ENCODE results near the gene SNRPA1. TPM values are rescaled to one million over a fixed set of nuclear protein-coding genes. Genes with fewer than 3 reads are reported as not detected.
A peak's percentile ranks its signal among the peaks of the same experiment; 100 is the strongest.

SNRPA1 gene
- total and polyA plus RNA-seq, 2 donors (not counting 1 experiment from before 2014, with no cell fraction given): 97.7 to 113 TPM

GRCh38 chr15:101258238-101259144, 36.6 kb downstream of the SNRPA1 start:
- Mint-ChIP-seq H3K27me3 (peaks cover 9% of the 10 kb centered on the region), H3K4me1 (no peaks in the 10 kb centered on the region), H3K27ac (no peak overlapping the region), H3K9me3 (ENCODE audit: insufficient read depth) (no peaks in the 10 kb centered on the region), H3K4me3 (no peak overlapping the region)
- Histone ChIP-seq H3K27me3 (replicated peaks in 1 of 4; ENCODE audit: control extremely low read depth in 1 of 4, control insufficient read depth in 3 of 4, insufficient read depth in 4 of 4, low read length in 3 of 4) (peaks cover 0 to 14% (median 3%) of the 10 kb centered on the region in 4 experiments), H3K9ac (ENCODE audit: low read length) (no peak overlapping the region), H3K4me3 (ENCODE audit: control extremely low read depth in 1 of 5, extremely low read depth in 1 of 5, insufficient read depth in 1 of 5, low read depth in 2 of 5, low read length in 4 of 5) (no peak overlapping the region), H3K4me1 (ENCODE audit: control insufficient read depth in 2 of 2, insufficient read depth in 2 of 2, low read length in 2 of 2) (no peaks in the 10 kb centered on the region), H4K20me1 (ENCODE audit: control insufficient read depth, insufficient read depth, low read length, poor library complexity, severe bottlenecking) (no peaks in the 10 kb centered on the region), H3K36me3 (replicated peaks in 1 of 2; ENCODE audit: control extremely low read depth in 1 of 2, control insufficient read depth in 1 of 2, extremely low read depth in 1 of 2, insufficient read depth in 2 of 2, low read length in 1 of 2) (no peaks in the 10 kb centered on the region), H3K9me3 (ENCODE audit: control extremely low read depth in 1 of 3, control insufficient read depth in 2 of 3, insufficient read depth in 1 of 3, low read length in 2 of 3) (no peaks in the 10 kb centered on the region), H2AFZ (ENCODE audit: insufficient read depth, low read depth, low read length, poor library complexity, severe bottlenecking) (no peak overlapping the region), H3K4me2 (replicated peaks; ENCODE audit: low read depth, low read length, poor library complexity, severe bottlenecking) (no peak overlapping the region), H3K79me2 (ENCODE audit: control insufficient read depth, insufficient read depth, low read length) (no peaks in the 10 kb centered on the region), H3K27ac (ENCODE audit: low read length in 2 of 2) (no peak overlapping the region)
- WGBS (ENCODE audit: insufficient coverage): 63% methylated on average over 5 of the region's 11 CpGs
- no peak for TF ChIP-seq EZH2 (IDR thresholded peaks at IDR 0.05; ENCODE audit: borderline replicate concordance, insufficient read depth, low read depth, low read length, poor library complexity, severe bottlenecking)
- TF ChIP-seq CTCF (IDR thresholded peaks at IDR 0.05): peak; percentile 91
- intact Hi-C loops (cut with micrococcal nuclease): loop anchor here (1.0 kb wide), 2 partner anchors 137 to 170 kb away; no protein-coding TSS in a partner anchor
- ChIA-PET CTCF (interaction anchor here (0.6 to 9.3 kb wide), 35 partner anchors 8 to 623 kb away, joined by 3 to 138 read pairs (median 3); no protein-coding TSS in a partner anchor), POLR2A (no interaction called here)
- DNase-seq (peak; percentile 75), ATAC-seq (ENCODE audit: low read depth) (peak; percentile 64)

- Histone ChIP-seq H3K79me2 (ENCODE audit: control insufficient read depth, insufficient read depth, low read length) (peaks cover 11% of the 10 kb centered on the region), H3K4me2 (replicated peaks; ENCODE audit: low read depth, low read length, poor library complexity, severe bottlenecking) (no peak overlapping the region), H3K9me3 (ENCODE audit: control extremely low read depth in 1 of 3, control insufficient read depth in 2 of 3, insufficient read depth in 1 of 3, low read length in 2 of 3) (no peaks in the 10 kb centered on the region), H3K36me3 (replicated peaks in 1 of 2; ENCODE audit: control extremely low read depth in 1 of 2, control insufficient read depth in 1 of 2, extremely low read depth in 1 of 2, insufficient read depth in 2 of 2, low read length in 1 of 2) (no peaks in the 10 kb centered on the region), H3K27ac (ENCODE audit: low read length in 2 of 2) (no peak overlapping the region), H2AFZ (ENCODE audit: insufficient read depth, low read depth, low read length, poor library complexity, severe bottlenecking) (no peak overlapping the region), H3K4me3 (ENCODE audit: control extremely low read depth in 1 of 5, extremely low read depth in 1 of 5, insufficient read depth in 1 of 5, low read depth in 2 of 5, low read length in 4 of 5) (no peak overlapping the region), H3K27me3 (replicated peaks in 1 of 4; ENCODE audit: control extremely low read depth in 1 of 4, control insufficient read depth in 3 of 4, insufficient read depth in 4 of 4, low read length in 3 of 4) (peaks cover 0 to 12% (median 3%) of the 10 kb centered on the region in 4 experiments), H3K9ac (ENCODE audit: low read length) (no peak overlapping the region), H3K4me1 (ENCODE audit: control insufficient read depth in 2 of 2, insufficient read depth in 2 of 2, low read length in 2 of 2) (peaks cover 6 to 7% of the 10 kb centered on the region in 2 donors), H4K20me1 (ENCODE audit: control insufficient read depth, insufficient read depth, low read length, poor library complexity, severe bottlenecking) (no peaks in the 10 kb centered on the region)
- no peak for ATAC-seq (ENCODE audit: low read depth)
- no peak overlapping the region for H3K27ac Mint-ChIP-seq
- intact Hi-C loops (cut with micrococcal nuclease): no loop called here
- TF ChIP-seq CTCF (IDR thresholded peaks at IDR 0.05): peak; percentile 18
- no peak for TF ChIP-seq EZH2 (IDR thresholded peaks at IDR 0.05; ENCODE audit: borderline replicate concordance, insufficient read depth, low read depth, low read length, poor library complexity, severe bottlenecking)
- no peak for DNase-seq
- H3K27me3 Mint-ChIP-seq: peaks cover 9% of the 10 kb centered on the region
- CTCF ChIA-PET: interaction anchor here (0.9 to 9.3 kb wide), 9 partner anchors 11 to 338 kb away, joined by 3 to 138 read pairs (median 7); partner anchors contain the start of gene LRRK1
- H3K4me3 Mint-ChIP-seq: no peak overlapping the region
- H3K9me3 Mint-ChIP-seq (ENCODE audit: insufficient read depth): no peaks in the 10 kb centered on the region
- WGBS (ENCODE audit: insufficient coverage): 94% methylated on average over 5 of the region's 6 CpGs
- POLR2A ChIA-PET: interaction anchor here (1.0 kb wide), 1 partner anchor 166 kb away, joined by 4 read pairs; no protein-coding TSS in a partner anchor
- H3K4me1 Mint-ChIP-seq: peaks cover 7% of the 10 kb centered on the region
Measured at GRCh38 chr15:101256757-101257156, 38.3 kb downstream of the SNRPA1 start.

Data from B cell (primary cell).